Hepatocyte (in vitro differentiated cells): Measurements from ENCODE around the gene NFU1. TPM values are rescaled to one million over a fixed set of nuclear protein-coding genes. Genes with fewer than 3 reads are reported as not detected.

Experiments
- DNase-seq: peaks from one replicate; pipeline ENCODE4 v3.0.0-alpha.2; 2016; ENCODE audit warnings: low spot score
- H2AFZ ChIP-seq: fragments of 200-600 bp; sonication (generic); 2 replicates; pipeline ENCODE4 v1.6.0; 2016; ENCODE audit warnings: antibody characterized with exemption, mild to moderate bottlenecking
- H3K27ac ChIP-seq: fragments of 200-600 bp; sonication (generic); 2 replicates; pipeline ENCODE4 v1.5.1; 2016; ENCODE audit warnings: mild to moderate bottlenecking
- H3K27me3 ChIP-seq: fragments of 200-600 bp; sonication (generic); 2 replicates; pipeline ENCODE4 v1.6.1; 2016
- H3K36me3 ChIP-seq: fragments of 200-600 bp; sonication (generic); replicated peaks from 2 replicates; pipeline ENCODE4 v1.5.1; 2016; ENCODE audit warnings: low read depth; ENCODE audit not compliant: insufficient read depth
- H3K4me1 ChIP-seq: fragments of 200-600 bp; sonication (generic); 2 replicates; pipeline ENCODE4 v1.5.1; 2016; ENCODE audit warnings: mild to moderate bottlenecking, moderate library complexity; ENCODE audit not compliant: insufficient read depth
- H3K4me2 ChIP-seq: fragments of 200-600 bp; sonication (generic); 2 replicates; pipeline ENCODE4 v1.6.0; 2016
- H3K4me3 ChIP-seq: fragments of 200-600 bp; sonication (generic); 2 replicates; pipeline ENCODE4 v1.5.1; 2016; ENCODE audit warnings: mild to moderate bottlenecking
- H3K79me2 ChIP-seq: fragments of 200-600 bp; sonication (generic); 2 replicates; pipeline ENCODE4 v1.6.0; 2017; ENCODE audit warnings: mild to moderate bottlenecking
- H3K9me2 ChIP-seq: fragments of 200-600 bp; sonication (generic); replicated peaks from 2 replicates; pipeline ENCODE4 v1.6.0; 2017; ENCODE audit warnings: mild to moderate bottlenecking; ENCODE audit not compliant: insufficient read depth
- H3K9me3 ChIP-seq: fragments of 200-600 bp; sonication (generic); 2 replicates; pipeline ENCODE4 v1.5.1; 2016; ENCODE audit warnings: low read depth, mild to moderate bottlenecking
- H4K20me1 ChIP-seq: fragments of 200-600 bp; sonication (generic); 2 replicates; pipeline ENCODE4 v1.6.0; 2016; ENCODE audit warnings: mild to moderate bottlenecking; ENCODE audit not compliant: insufficient read depth, poor library complexity, severe bottlenecking
- CTCF ChIP-seq: fragments of 200-600 bp; sonication (generic); IDR thresholded peaks from 2 replicates; pipeline ENCODE4 v1.5.1; 2016; ENCODE audit warnings: antibody characterized with exemption, mild to moderate bottlenecking; ENCODE audit not compliant: poor library complexity
- EZH2 ChIP-seq: fragments of 200-600 bp; sonication (generic); IDR thresholded peaks from 2 replicates; pipeline ENCODE4 v1.6.1; 2016; ENCODE audit warnings: antibody characterized with exemption, mild to moderate bottlenecking, borderline replicate concordance
- EZH2phosphoT487 ChIP-seq: fragments of 200-600 bp; sonication (generic); IDR thresholded peaks from one replicate; pipeline ENCODE4 v1.6.1; 2018; ENCODE audit warnings: antibody characterized with exemption, mild to moderate bottlenecking, low read depth, moderate library complexity; ENCODE audit not compliant: unreplicated experiment, severe bottlenecking
- WGBS: methylation state at CpG from one replicate; pipeline ENCODE4 v1.1.6; 2016; ENCODE audit warnings: low lambda C conversion rate; ENCODE audit errors: missing lambda C conversion rate; 5-methylcytosine and 5-hydroxymethylcytosine counted together
- polyA plus RNA-seq: library from polyadenylated mRNA; unstranded; fragments of >200 nt; fragmentation: Nextera tagmentation; extraction: Ambion mirVana; gene quantifications from 2 replicates; pipeline ENCODE4 v1.2.1, GENCODE V29; 2016
- total RNA-seq: library from RNA; depleted of rRNA; stranded (reverse); fragments of >200 nt; gene quantifications from 2 replicates; pipeline ENCODE4 v1.2.3, GENCODE V29; 2014

Gene NFU1
- total and polyA plus RNA-seq, 2 experiments from 2014 or later = 50.6 to 79.1 TPM

GRCh38 chr2:69466728-69467127, 29.5 kb upstream of the NFU1 start:
- no peaks in the 10 kb centered on the region for H4K20me1 ChIP-seq
- H3K4me1 ChIP-seq = peaks cover 11% of the 10 kb centered on the region
- WGBS = 98% methylated on average over 8 of the region's 8 CpGs
- no peak overlapping the region for H3K4me2 ChIP-seq
- no peaks in the 10 kb centered on the region for H3K36me3 ChIP-seq
- DNase-seq = no peak
- H3K9me3 ChIP-seq = no peaks in the 10 kb centered on the region
- H3K27ac ChIP-seq = no peak overlapping the region
- H3K27me3 ChIP-seq = no peaks in the 10 kb centered on the region
- H2AFZ ChIP-seq = no peak overlapping the region
- no peak for TF ChIP-seq CTCF
- no peak for TF ChIP-seq EZH2phosphoT487
- TF ChIP-seq EZH2 = no peak
- H3K79me2 ChIP-seq = no peaks in the 10 kb centered on the region
- H3K9me2 ChIP-seq = no peaks in the 10 kb centered on the region
- H3K4me3 ChIP-seq = no peak overlapping the region

- H3K4me3 ChIP-seq = no peak overlapping the region
- 96% methylated on average over 14 of the region's 14 CpGs for WGBS
- H3K4me2 ChIP-seq = no peak overlapping the region
- H3K36me3 ChIP-seq = no peaks in the 10 kb centered on the region
- H3K27ac ChIP-seq = no peak overlapping the region
- no peak for DNase-seq
- TF ChIP-seq EZH2 (no peak), CTCF (no peak), EZH2phosphoT487 (no peak)
- no peaks in the 10 kb centered on the region for H3K9me2 ChIP-seq
- no peak overlapping the region for H2AFZ ChIP-seq
- H3K27me3 ChIP-seq = no peaks in the 10 kb centered on the region
- no peaks in the 10 kb centered on the region for H3K9me3 ChIP-seq
- no peaks in the 10 kb centered on the region for H4K20me1 ChIP-seq
- H3K4me1 ChIP-seq = peaks cover 3% of the 10 kb centered on the region
- no peaks in the 10 kb centered on the region for H3K79me2 ChIP-seq
Measured at GRCh38 chr2:69465513-69466456, 28.6 kb upstream of the NFU1 start.

GRCh38 chr2:69464575-69464974, 27.3 kb upstream of the NFU1 start:
- H3K4me2 ChIP-seq = no peak overlapping the region
- H3K9me2 ChIP-seq = no peaks in the 10 kb centered on the region
- no peaks in the 10 kb centered on the region for H3K27me3 ChIP-seq
- no peaks in the 10 kb centered on the region for H3K36me3 ChIP-seq
- no peak overlapping the region for H3K27ac ChIP-seq
- WGBS = 83% methylated on average over 3 of the region's 3 CpGs
- no peak overlapping the region for H3K4me3 ChIP-seq
- H4K20me1 ChIP-seq = no peaks in the 10 kb centered on the region
- no peak overlapping the region for H2AFZ ChIP-seq
- no peaks in the 10 kb centered on the region for H3K9me3 ChIP-seq
- peak; percentile 61 for DNase-seq
- H3K79me2 ChIP-seq = no peaks in the 10 kb centered on the region
- no peaks in the 10 kb centered on the region for H3K4me1 ChIP-seq
- TF ChIP-seq EZH2 (no peak), CTCF (no peak)
